ENCODE measurements around the gene AP3B2.
"Not testable (repeated sequence)": the region's sequence is repeated elsewhere in the genome, so short reads cannot be mapped to it uniquely, and the experiment has no call there.

Gene AP3B2

GRCh38 chr15:82648257-82649103, 61.2 kb downstream of the AP3B2 start:
- DNase-seq: no peak

DNA sequence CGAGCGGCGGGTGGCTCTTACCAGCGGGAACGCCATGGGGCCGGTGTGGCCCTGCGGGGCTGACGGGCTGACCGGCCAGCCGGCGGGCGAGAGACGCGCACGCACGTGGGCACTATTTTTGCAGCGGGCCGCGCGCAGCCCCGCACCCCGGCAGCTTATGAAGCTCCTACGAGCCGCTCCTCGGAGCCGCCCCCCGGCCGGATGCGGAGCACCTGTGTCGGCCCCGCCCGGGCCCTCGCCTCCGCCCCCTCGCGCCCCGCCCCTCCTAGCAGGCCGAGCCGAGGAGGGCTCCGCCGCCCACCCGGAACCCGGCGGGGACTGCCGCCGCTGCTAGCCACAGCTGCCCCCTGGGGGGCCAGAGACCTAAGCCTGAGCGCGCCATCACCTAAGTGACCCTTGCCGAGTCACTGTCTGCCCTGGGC, 61.8 kb downstream of the AP3B2 start:
- DNase-seq: no peak

GRCh38 chr15:82647045-82647834, 62.4 kb downstream of the AP3B2 start, which contains the start of gene CPEB1:
Gene CPEB1 (minus strand): TSS chr15:82647363. CDS start chr15:82628459, 18,904 bp downstream.
- DNase-seq: peak; percentile 42

DNA sequence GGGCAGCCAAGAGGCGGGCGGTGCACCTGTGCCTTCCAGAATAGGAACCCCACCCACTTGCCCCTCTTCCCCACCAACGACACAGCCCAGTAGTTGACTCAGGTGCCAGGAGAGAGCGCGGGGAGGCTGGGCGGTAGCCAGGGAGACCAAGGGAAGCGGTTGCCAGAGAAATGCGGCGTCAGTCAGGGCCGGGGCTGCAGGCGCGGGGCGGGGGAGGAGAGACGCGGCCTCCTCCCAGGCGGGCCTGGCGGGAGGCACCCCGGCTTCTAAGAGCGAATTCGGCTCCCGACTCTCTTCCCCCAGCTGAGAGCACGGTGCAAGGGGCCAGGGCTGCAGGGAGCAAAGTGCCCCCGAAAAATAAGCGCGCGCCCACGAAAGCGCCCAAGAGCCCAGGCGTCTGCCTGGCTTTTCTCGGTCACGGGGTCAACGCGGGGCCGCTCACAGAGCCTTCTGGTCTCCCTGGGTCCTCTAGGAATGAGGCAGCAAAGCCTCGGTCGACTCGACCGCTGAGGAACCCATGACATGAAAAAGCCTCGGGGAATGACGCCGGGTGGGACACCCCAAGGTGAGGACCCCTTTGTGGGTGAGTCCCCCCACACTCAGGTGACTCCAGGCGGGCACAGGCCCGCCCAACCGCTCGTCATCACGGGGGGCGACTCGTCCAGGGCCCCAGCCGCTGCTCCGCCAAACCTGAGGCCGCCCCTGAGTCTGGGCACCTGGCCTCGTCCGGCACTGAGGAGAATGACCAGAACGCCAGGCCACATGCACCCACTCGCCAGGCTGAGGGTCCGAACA, 63.2 kb downstream of the AP3B2 start:
- no peak for DNase-seq

- DNase-seq: not testable (repeated sequence)
Observed at GRCh38 chr15:82644967-82645852, 64.5 kb downstream of the AP3B2 start.

GRCh38 chr15:82643992-82644391, 65.7 kb downstream of the AP3B2 start:
- DNase-seq: no peak

GRCh38 chr15:82642656-82643055, 67.0 kb downstream of the AP3B2 start:
- DNase-seq: no peak

DNA sequence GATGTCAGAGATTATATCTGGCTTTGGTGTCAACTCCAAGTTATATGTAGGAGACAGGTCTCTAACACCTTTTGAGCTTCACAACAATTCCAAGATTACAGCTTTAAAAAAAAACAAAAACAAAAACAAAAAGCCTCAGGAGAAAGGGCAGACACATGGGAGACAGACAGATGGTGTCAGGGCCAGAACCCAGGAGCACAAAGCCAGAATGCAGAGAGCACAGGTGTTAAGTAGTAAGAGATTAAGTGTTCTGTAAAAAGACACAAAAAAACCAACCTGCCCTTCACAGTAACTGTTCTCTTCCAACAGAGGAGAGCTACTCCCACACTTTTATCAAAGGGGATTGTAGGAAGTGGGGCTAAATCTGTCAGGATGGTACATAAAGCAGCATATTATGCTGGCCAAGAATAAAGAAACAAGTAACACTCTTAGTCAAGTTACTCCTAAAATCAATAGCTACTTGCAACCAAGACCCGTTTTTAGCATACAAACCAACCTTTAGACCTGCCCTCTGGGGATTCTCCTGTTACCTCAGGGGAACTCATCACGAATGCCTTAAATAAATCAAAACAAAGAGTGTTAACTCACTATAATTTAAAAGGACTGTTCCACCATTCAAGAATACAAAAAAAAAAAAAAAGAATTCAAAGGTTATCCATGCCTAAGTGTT, 68.4 kb downstream of the AP3B2 start:
- DNase-seq: no peak

DNA sequence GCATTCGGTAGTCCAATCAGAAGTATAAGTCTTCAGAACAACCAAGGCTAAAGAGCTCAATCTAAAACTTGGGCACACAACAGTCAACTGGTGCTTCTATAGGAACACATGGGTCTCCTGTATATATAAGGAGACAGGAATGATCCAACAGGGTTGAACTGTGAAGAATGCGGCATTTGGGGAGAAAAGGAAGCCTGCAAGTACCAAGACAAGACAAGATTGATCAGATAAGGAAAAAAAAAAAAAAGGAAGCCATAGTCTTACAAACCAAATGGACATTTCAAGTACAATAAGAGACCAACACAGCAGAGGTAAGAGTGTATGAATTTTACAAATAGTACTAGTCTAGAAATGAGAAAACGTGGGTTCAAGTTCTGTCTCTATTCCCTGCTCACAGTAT, 69.0 kb downstream of the AP3B2 start:
- DNase-seq: no peak

DNA sequence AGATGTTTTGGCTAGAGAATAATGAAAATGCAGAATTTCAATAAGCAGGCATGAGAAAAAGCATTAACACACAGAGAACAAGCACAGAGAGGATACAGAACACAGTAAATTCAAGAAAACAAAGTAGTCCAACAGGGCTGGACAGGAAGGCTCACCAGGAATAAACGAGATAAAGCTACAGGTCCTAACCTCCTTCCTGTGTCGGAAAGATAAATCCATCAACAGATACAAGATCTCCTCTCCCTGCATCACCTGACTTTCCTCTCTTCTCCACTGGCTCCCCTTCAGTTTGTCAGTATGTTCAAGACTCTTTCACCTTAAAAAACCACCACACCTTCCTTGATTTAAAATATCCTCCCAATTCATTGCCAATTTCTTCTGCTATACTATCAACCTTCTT, 73.9 kb downstream of the AP3B2 start:
- no peak for DNase-seq

- no peak for DNase-seq
Observed at GRCh38 chr15:82630033-82630432, 79.6 kb downstream of the AP3B2 start.

- DNase-seq: no peak
Observed at GRCh38 chr15:82625136-82625535, 84.5 kb downstream of the AP3B2 start.

- no peak for DNase-seq
Observed at GRCh38 chr15:82624438-82624837, 85.2 kb downstream of the AP3B2 start.

GRCh38 chr15:82624008-82624407, 85.7 kb downstream of the AP3B2 start:
- no peak for DNase-seq

DNA sequence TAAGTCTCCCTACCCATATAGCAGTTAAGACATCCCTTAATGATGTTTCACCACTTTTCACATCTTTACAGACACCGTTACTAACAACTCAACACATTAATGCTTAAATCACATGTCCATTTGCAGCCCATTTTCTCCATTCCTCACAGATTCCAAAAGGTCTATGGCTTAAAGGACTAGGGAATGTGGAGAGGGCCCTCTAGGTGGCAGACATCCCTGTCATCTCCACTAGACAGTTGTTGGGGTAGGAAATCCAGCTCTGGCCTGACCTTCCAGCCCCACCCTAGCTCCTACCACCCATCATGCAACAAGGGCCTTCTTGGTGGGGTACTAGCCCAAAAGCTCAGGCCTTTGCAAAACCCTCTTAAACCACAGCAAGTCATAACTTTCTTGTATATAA, 87.7 kb downstream of the AP3B2 start:
- DNase-seq: no peak

- no peak for DNase-seq
Observed at GRCh38 chr15:82613747-82614146, 95.9 kb downstream of the AP3B2 start.

DNA sequence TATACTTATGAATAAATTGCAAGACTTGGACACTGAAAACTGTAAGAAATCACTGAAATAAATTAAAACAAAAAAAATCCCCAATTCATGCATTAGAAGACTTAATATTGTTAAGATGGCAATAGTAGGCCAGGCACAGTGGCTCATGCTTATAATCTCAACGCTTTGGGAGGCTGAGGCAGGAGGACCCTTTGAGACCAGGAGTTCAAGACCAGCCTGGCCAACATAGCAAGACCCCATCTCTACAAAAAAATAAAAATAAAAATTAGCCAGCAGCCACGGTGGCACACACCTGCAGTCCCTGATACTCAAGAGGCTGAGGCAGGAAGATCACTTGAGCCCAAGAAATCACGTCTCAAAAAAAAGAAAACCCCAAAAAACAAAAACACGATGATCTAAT, 98.3 kb downstream of the AP3B2 start:
- DNase-seq: no peak
